Stimulated activated CD8-positive, alpha-beta memory T cell treated with anti-CD3 and anti-CD28 coated beads, Interleukin-4, amount 100 ng/mL, for 24 hours (primary cell): ENCODE measurements around the gene DPH1.
"Not testable (repeated sequence)": the region's sequence is repeated elsewhere in the genome, so short reads cannot be mapped to it uniquely, and the experiment has no call there.

ENCODE experiments used
- DNase-seq: peaks from one replicate; pipeline ENCODE4 v3.0.0-alpha.2; 2020; ENCODE audit warnings: low read depth

Gene DPH1

GRCh38 chr17:2029911-2030778, at the start of gene DPH1:
Gene DPH1, plus strand, starts transcription at chr17:2030153. Its CDS starts 17 bp downstream, at chr17:2030170.
- peak; percentile 79 for DNase-seq

DNA sequence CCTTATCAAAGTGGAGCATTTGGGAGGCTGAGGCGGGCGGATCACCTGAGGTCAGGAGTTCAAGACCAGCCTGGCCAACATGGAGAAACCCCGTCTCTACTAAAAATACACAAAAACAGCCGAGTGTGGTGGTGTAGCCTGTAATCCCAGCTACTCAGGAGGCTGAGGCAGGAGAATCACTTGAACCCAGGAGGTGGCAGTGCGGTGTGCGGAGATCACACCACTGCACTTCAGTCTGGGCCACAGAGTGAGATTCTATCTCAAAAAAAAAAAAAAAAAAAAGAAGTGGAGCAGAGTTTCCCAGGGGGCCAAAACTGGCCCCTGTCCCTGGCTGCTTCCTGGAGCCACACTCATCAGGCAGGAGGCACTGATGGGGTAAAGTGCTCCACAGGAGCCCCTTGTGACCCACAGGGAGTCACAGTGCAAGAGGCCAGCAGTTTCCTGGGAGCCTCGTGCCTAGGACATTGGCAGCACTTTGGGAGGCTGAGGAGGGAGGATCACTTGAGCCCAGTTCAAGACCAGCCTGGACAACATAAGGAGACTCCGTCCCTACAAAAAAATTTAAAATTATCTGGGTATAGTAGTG, 49.2 kb upstream of the DPH1 start:
- DNase-seq: no peak

- DNase-seq: not testable (repeated sequence)
These were observed 47.1 kb upstream of the DPH1 start for GRCh38 chr17:1982793-1983366.

- no peak for DNase-seq
These were observed 44.9 kb upstream of the DPH1 start for GRCh38 chr17:1985093-1985492.

GRCh38 chr17:1985686-1986085, 44.3 kb upstream of the DPH1 start:
- DNase-seq: no peak

DNA sequence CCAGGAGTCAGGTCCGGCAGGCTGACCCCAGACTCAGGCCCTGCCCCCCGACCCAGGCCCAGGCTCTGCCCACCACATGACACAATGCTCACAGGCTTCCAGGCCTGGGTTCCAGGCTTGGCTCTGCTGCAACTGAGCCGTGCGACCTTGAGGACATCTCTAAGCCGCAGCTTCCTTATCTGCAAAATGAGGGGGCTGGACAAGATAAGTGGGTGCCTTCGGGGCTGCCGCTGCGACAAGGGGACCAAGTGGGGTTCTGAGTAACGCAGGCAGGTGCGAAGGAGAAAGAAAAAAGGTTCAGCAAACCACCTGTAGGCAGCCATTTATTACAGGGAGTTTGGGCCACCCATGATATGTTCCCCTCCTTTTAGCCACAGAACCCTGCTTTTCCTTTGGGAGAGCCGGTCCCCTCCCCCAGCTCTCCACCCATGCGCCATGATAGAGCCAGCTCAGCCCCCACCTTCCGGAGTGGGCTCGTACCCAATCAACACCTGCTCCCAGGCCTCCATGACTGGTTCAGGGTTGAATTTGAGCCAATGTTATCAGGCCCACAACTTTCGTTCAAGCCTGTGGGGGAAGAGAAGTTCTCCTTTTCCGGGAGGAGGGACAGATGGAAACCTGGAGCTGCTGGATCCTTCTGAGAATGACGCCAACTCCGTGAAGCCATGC, 43.0 kb upstream of the DPH1 start:
- DNase-seq: no peak

- DNase-seq: no peak
These were observed 40.8 kb upstream of the DPH1 start for GRCh38 chr17:1989135-1989534.

GRCh38 chr17:1992541-1992940, 37.4 kb upstream of the DPH1 start:
- no peak for DNase-seq

GRCh38 chr17:1994707-1995106, 35.2 kb upstream of the DPH1 start:
- no peak for DNase-seq

GRCh38 chr17:1995321-1995892, 34.5 kb upstream of the DPH1 start:
- DNase-seq: no peak

GRCh38 chr17:1995907-1996799, 33.8 kb upstream of the DPH1 start:
- DNase-seq: no peak

GRCh38 chr17:1996800-1997288, 33.1 kb upstream of the DPH1 start:
- DNase-seq: no peak

- no peak for DNase-seq
These were observed 32.5 kb upstream of the DPH1 start for GRCh38 chr17:1997289-1997926.

- no peak for DNase-seq
These were observed 31.8 kb upstream of the DPH1 start for GRCh38 chr17:1997927-1998742.

DNA sequence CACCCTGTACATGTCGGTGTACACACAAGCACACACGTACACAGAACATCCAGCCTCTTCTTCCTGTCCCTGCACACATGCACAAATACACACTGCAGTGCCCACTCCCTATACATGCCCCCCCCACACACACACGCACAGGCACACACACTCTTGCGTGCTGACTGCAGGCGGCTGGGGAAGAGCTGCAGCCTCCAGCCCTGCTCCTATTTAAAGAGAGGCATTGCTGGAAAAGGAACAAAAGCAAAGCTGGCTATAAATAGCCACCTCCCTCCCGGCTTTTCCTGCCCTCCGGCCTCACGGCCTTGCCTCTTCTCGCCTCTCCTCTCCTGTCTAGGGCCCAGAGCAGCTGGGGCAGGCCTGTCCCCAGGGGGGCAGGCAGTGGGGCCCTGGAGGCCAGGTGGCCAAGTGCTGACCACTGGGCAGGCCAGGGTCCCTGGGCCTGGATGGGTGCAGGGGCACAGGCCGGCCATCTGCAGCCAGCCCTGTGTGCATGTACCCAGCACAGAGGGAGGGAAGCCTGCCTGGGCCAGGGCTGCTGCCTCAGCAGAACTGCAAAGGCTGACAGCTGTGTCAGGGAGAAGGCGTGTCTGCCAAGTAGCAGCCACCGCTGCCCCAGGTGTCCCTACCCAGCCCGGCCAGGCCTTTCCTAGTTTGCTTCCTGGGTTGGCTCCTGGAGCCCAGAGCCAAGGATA, 30.2 kb upstream of the DPH1 start:
- DNase-seq: no peak

DNA sequence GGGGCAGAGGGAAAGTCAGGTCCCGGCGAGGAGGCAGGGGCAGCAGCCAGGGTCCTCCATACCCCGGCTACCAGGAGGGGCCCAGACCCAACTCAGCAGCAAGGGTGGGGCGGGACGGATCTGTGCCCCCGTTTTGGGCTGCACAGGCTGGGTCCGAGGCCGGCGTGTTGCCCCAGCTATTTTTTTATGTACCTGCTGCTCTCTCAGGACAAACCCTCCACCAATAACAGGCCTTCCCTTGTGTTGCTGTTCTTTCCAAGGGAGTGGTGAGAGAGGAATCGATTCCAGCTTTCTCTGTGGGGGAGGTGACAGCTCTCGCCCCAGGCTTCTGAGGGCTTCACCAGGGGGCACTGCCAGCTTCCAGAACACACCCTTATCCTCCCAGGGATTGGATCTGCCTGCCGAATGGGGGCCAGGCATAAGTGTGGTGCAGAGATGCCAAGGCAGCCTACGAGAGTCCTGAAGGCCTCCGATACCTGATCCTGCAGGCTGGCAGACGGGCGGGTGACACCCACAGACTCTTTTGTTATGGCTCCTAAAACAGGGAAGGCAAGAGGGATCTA, 27.1 kb upstream of the DPH1 start:
- no peak for DNase-seq

DNA sequence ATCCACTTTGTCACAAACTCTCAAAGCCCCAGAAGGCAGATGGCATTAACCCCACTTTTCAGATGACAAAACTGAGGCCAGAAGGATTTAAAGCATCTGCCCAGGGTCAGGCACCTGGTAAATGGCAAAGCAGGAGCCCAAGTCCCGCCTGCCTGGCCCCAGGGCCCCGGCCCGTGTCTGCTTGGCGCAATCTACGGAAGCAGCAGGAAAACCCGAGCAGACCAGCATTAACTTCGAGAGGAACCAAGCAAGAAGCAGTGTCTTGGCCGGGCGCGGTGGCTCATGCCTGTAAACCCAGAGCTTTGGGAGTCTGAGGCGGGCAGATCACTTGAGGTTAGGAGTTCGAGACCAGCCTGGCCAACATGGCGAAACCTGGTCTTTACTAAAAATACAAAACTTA, 26.4 kb upstream of the DPH1 start:
- DNase-seq: no peak

DNA sequence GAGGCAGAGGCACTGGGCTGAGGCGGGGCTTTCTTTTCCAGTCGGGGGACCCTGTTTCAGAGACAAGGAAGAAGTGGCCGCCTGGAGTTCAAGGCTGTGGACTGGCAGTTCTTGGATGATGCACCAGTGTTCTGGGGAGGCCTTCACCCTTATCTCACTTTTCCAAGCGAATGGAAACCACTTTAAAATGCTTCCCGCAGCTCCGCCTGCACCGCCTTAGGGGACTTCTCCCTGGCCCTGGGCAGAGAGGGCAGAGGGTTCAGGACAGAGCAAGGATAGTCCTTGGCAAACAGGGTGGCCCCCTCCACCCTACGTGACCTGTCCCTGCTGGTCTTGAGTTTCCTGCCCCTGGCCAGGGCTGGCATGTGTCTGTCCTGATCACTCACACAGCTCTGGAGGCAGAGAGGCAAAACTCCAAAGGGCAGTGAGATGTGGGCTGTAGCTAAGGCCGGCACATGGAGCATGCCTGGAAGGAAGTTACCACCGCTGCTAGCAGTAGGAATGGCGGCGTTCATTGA, 25.5 kb upstream of the DPH1 start:
- no peak for DNase-seq
